Astrocyte (in vitro differentiated cells and primary cell): ENCODE data around the gene TXNL4A.

ENCODE experiments used
- CTCF ChIP-seq: IDR thresholded peaks from 2 replicates; pipeline ENCODE4 v1.5.1; 2011; ENCODE audit warnings: low read depth, mild to moderate bottlenecking, inconsistent platforms, low read length, moderate library complexity; ENCODE audit not compliant: insufficient read depth
- EZH2 ChIP-seq: IDR thresholded peaks from 2 replicates; pipeline ENCODE4 v1.6.1; 2012; ENCODE audit warnings: mild to moderate bottlenecking, low read length, inconsistent platforms; ENCODE audit not compliant: insufficient read depth

GRCh38 chr18:79927607-79928562 is 60.5 kb downstream of the TXNL4A start:
- TF ChIP-seq CTCF = no peak
- TF ChIP-seq EZH2 = no peak
